Activated B cell treated with CpG ODN at 0.5 μM for 24 hours (primary cell): ENCODE results near the gene FAM98C. TPM values are rescaled to one million over a fixed set of nuclear protein-coding genes. Genes with fewer than 3 reads are reported as not detected.
A peak's percentile ranks its signal among the peaks of the same experiment; 100 is the strongest.

Experiments
- ATAC-seq: fragments of 200-7000 bp; cut with Tn5 transposase; one replicate; pipeline ENCODE4 v1.10.0; 2021; ENCODE audit warnings: low read depth, mild to moderate bottlenecking, moderate library complexity
- CTCF ChIA-PET: fragments of 350-600 bp; sonication (Branson Sonifier 250); formaldehyde crosslinking; loops from one replicate; lab custom pipeline; 2021; ENCODE audit warnings: antibody characterized with exemption; lab: Charles Lee
- POLR2A ChIA-PET: fragments of 350-600 bp; sonication (Branson Sonifier 250); formaldehyde crosslinking; loops from one replicate; lab custom pipeline; 2021; ENCODE audit warnings: antibody characterized with exemption; lab: Charles Lee
- DNase-seq: peaks from one replicate; pipeline ENCODE4 v3.0.0; 2022
- H3K27ac Mint-ChIP-seq: one replicate; pipeline ENCODE4 v1.8.0; 2020; ENCODE audit warnings: mixed read lengths
- H3K27me3 Mint-ChIP-seq: one replicate; pipeline ENCODE4 v1.8.0; 2021; ENCODE audit warnings: mixed read lengths
- H3K36me3 Mint-ChIP-seq: one replicate; pipeline ENCODE4 v1.8.0; 2021; ENCODE audit warnings: low read depth, mixed read lengths
- H3K4me1 Mint-ChIP-seq: one replicate; pipeline ENCODE4 v1.8.0; 2021; ENCODE audit warnings: mixed read lengths
- H3K4me3 Mint-ChIP-seq: one replicate; pipeline ENCODE4 v1.8.0; 2020; ENCODE audit warnings: mild to moderate bottlenecking, mixed read lengths
- H3K9me3 Mint-ChIP-seq: one replicate; pipeline ENCODE4 v1.8.0; 2020; ENCODE audit warnings: mixed read lengths
- CTCF ChIP-seq: fragments of 200-600 bp; IDR thresholded peaks from one replicate; pipeline ENCODE4 v1.8.0; 2022; ENCODE audit warnings: antibody characterized with exemption, mild to moderate bottlenecking
- intact Hi-C: fragments of 100-400 bp; cut with micrococcal nuclease; formaldehyde crosslinking; loops from one replicate; pipeline ENCODE4 v1.15.1; 2024
- total RNA-seq: library from RNA; stranded (reverse); gene quantifications from 2 replicates; pipeline ENCODE4 v1.2.3, GENCODE V29; 2022

FAM98C gene
- total RNA-seq, 1 donor from 2014 or later = 40.0 TPM

GRCh38 chr19:38384209-38385027 lies 18.5 kb upstream of the FAM98C start:
- Mint-ChIP-seq H3K9me3 (no peaks in the 10 kb centered on the region), H3K4me1 (peaks cover 24% of the 10 kb centered on the region), H3K36me3 (peaks cover 50% of the 10 kb centered on the region), H3K27me3 (peaks cover 12% of the 10 kb centered on the region), H3K27ac (no peak overlapping the region), H3K4me3 (no peak overlapping the region)
- ATAC-seq = no peak
- TF ChIP-seq CTCF = no peak
- no peak for DNase-seq
- CTCF ChIA-PET = interaction anchor here (1.9 kb wide), 1 partner anchor 18 kb away, joined by 5 read pairs; the partner anchor contains the start of gene FAM98C
- intact Hi-C loops = no loop called here
- POLR2A ChIA-PET = interaction anchor here (1.4 to 2.3 kb wide), 2 partner anchors 8 to 10 kb away, joined by 6 to 8 read pairs; partner anchors contain the start of gene PSMD8

GRCh38 chr19:38385057-38385803 lies 17.7 kb upstream of the FAM98C start:
- H3K27me3 Mint-ChIP-seq = peaks cover 16% of the 10 kb centered on the region
- no peak for TF ChIP-seq CTCF
- POLR2A ChIA-PET = interaction anchor here (0.5 to 2.3 kb wide), 4 partner anchors 9 to 518 kb away, joined by 3 to 8 read pairs (median 6); partner anchors contain the start of genes PSMD8 and RASGRP4
- no peak for DNase-seq
- peaks cover 43% of the 10 kb centered on the region for H3K36me3 Mint-ChIP-seq
- H3K9me3 Mint-ChIP-seq = no peaks in the 10 kb centered on the region
- no peak overlapping the region for H3K4me3 Mint-ChIP-seq
- CTCF ChIA-PET = interaction anchor here (1.9 kb wide), 1 partner anchor 17 kb away, joined by 5 read pairs; the partner anchor contains the start of gene FAM98C
- peaks cover 25% of the 10 kb centered on the region for H3K4me1 Mint-ChIP-seq
- no peak for ATAC-seq
- intact Hi-C loops = no loop called here
- no peak overlapping the region for H3K27ac Mint-ChIP-seq

DNA sequence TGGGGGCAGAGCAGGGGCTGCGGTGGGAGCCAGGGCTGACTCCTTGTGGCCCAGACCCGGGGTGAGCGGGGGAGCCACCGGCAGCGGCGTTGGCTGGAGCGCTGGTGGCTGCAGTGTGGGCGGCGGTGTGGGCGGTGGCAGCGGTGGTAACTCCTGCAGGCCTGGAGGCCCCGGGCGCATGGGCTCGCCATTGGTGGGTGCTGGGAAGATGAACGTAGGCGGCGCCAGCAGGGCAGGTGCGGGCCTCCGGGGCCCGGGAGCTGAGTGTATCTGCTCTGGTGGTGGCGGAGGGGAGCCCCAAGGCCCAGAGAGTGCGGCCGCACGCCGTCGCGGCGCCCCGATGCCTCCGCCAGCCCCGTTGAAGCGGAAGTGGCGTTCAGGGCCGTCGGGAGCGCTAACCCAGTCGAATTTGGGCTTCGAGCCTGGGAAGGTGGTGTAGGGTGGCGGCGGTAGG lies 17.1 kb upstream of the FAM98C start:
- POLR2A ChIA-PET = interaction anchor here (0.5 to 2.3 kb wide), 3 partner anchors 9 to 519 kb away, joined by 5 to 8 read pairs (median 6); partner anchors contain the start of gene PSMD8
- Mint-ChIP-seq H3K27ac (no peak overlapping the region), H3K4me1 (peaks cover 25% of the 10 kb centered on the region), H3K4me3 (peak overlapping the region; percentile 28), H3K27me3 (peaks cover 18% of the 10 kb centered on the region), H3K36me3 (peaks cover 37% of the 10 kb centered on the region), H3K9me3 (no peaks in the 10 kb centered on the region)
- TF ChIP-seq CTCF = no peak
- ATAC-seq = no peak
- intact Hi-C loops = no loop called here
- CTCF ChIA-PET = interaction anchor here (1.9 kb wide), 1 partner anchor 17 kb away, joined by 5 read pairs; the partner anchor contains the start of gene FAM98C
- DNase-seq = peak; percentile 24

GRCh38 chr19:38386300-38386970 lies 16.5 kb upstream of the FAM98C start:
- intact Hi-C loops = no loop called here
- ATAC-seq (no peak), DNase-seq (no peak)
- POLR2A ChIA-PET = interaction anchor here (2.7 to 3.4 kb wide), 2 partner anchors 10 to 17 kb away, joined by 17 to 78 read pairs; partner anchors contain the start of genes FAM98C and PSMD8
- Mint-ChIP-seq H3K4me3 (no peak overlapping the region), H3K36me3 (peaks cover 31% of the 10 kb centered on the region), H3K27ac (no peak overlapping the region), H3K9me3 (no peaks in the 10 kb centered on the region), H3K27me3 (peaks cover 24% of the 10 kb centered on the region), H3K4me1 (peaks cover 25% of the 10 kb centered on the region)
- no peak for TF ChIP-seq CTCF
- CTCF ChIA-PET = interaction anchor here (1.9 to 2.8 kb wide), 2 partner anchors 16 kb away, joined by 5 to 25 read pairs; partner anchors contain the start of gene FAM98C
